ENCODE measurements around the gene PNMA1. TPM values are rescaled to one million over a fixed set of nuclear protein-coding genes. Genes with fewer than 3 reads are reported as not detected.

The PNMA1 gene
- total RNA-seq, 4 donors from 2014 or later: 21.7 to 27.7 (median 24.7) TPM

GRCh38 chr14:73661872-73662271, 52.3 kb downstream of the PNMA1 start:
- TF ChIP-seq POLR2A (IDR thresholded peaks at IDR 0.05) (no peak), CTCF (IDR thresholded peaks at IDR 0.05) (no peak)
- DNase-seq: no peak
- Histone ChIP-seq H3K4me1 (no peaks in the 10 kb centered on the region), H3K9me3 (no peaks in the 10 kb centered on the region), H3K36me3 (peaks cover 0 to 16% of the 10 kb centered on the region in 2 donors), H3K27me3 (no peaks in the 10 kb centered on the region), H3K4me3 (replicated peaks in 1 of 3) (no peak overlapping the region), H3K27ac (no peak overlapping the region)
- intact Hi-C loops (cut with DNase I): no loop called here
- WGBS, 2 donors: 92% methylated on average over 2 of the region's 2 CpGs

Small RNA genes lying within 50 kb of the gene (microRNA-seq; reads per million reads assigned to microRNA genes)
- not detected for gene MIR4505

Small RNA genes lying within 50 kb of the gene (small RNA-seq; reads per million reads assigned to genes)
- not detected for gene MIR4505

Other genes with a start within 250 kb of the PNMA1 start
- gene RIOX1, start 223.5 kb downstream of the PNMA1 start, total RNA-seq: 10 to 100 TPM; 17.9 to 22.0 (median 20.9) TPM
- 1 to 10 TPM; 3.8 to 9.1 (median 4.9) TPM for gene ACOT1, start 177.2 kb downstream of the PNMA1 start, total RNA-seq
- gene HEATR4, start 155.4 kb downstream of the PNMA1 start, total RNA-seq: 1 to 10 TPM in 1 of 4 donors, under 1 TPM in 3; 0.27 to 1.5 (median 0.60) TPM
- gene ACOT2, start 145.2 kb downstream of the PNMA1 start, total RNA-seq: 10 to 100 TPM in 3 of 4 donors, 1 to 10 TPM in 1; 8.0 to 69.3 (median 47.4) TPM
- 1 to 10 TPM; 1.1 to 2.9 (median 1.4) TPM for gene ACOT4, start 122.5 kb downstream of the PNMA1 start, total RNA-seq
- gene ACOT6, start 101.9 kb downstream of the PNMA1 start, total RNA-seq: not detected
- gene DNAL1, start 69.4 kb downstream of the PNMA1 start, total RNA-seq: 10 to 100 TPM; 16.7 to 47.8 (median 23.9) TPM
- 10 to 100 TPM; 16.3 to 43.3 (median 27.3) TPM for gene PTGR2, start 137.4 kb upstream of the PNMA1 start, total RNA-seq
- gene ZNF410, start 172.5 kb upstream of the PNMA1 start, total RNA-seq: 10 to 100 TPM; 48.8 to 57.3 (median 51.2) TPM
- gene FAM161B, start 235.7 kb upstream of the PNMA1 start, total RNA-seq: 1 to 10 TPM; 4.3 to 9.7 (median 6.0) TPM
- 100 to 1,000 TPM in 1 of 4 donors, 10 to 100 TPM in 3; 33.2 to 106 (median 49.7) TPM for gene COQ6, start 235.9 kb upstream of the PNMA1 start, total RNA-seq